SK-N-MC (cell line): ENCODE data around the gene CHRND.

Experiments
- EZH2 ChIP-seq: fragments of 200-600 bp; sonication (generic); IDR thresholded peaks from one replicate; pipeline ENCODE4 v1.6.1; 2017; ENCODE audit warnings: antibody characterized with exemption
- FOXP2 ChIP-seq: optimal IDR thresholded peaks from 2 replicates; pipeline ENCODE3; 2011; ENCODE audit warnings: mild to moderate bottlenecking, moderate library complexity; ENCODE audit not compliant: insufficient read depth; ENCODE audit errors: extremely low read length, control extremely low read depth
- POLR2AphosphoS5 ChIP-seq: IDR thresholded peaks from 2 replicates; pipeline ENCODE4 v1.6.1; 2012; ENCODE audit warnings: mild to moderate bottlenecking, low read depth, low read length, borderline replicate concordance

GRCh38 chr2:232551776-232552175, 25.8 kb downstream of the CHRND start:
- TF ChIP-seq POLR2AphosphoS5 (no peak), EZH2 (no peak), FOXP2 (no peak)
